ENCODE data around the gene NTRK3. TPM values are rescaled to one million over a fixed set of nuclear protein-coding genes. Genes with fewer than 3 reads are reported as not detected.

Gene NTRK3
- total and polyA plus RNA-seq, 12 donors = 1.6 to 8.5 (median 3.3) TPM

GRCh38 chr15:87949151-87949574 lies 307.4 kb downstream of the NTRK3 start:
- Histone ChIP-seq H3K9me3 (replicated peaks in 1 of 3) (no peaks in the 10 kb centered on the region), H3K27me3 (no peaks in the 10 kb centered on the region), H3K27ac (peak overlapping the region in 4 of 5 donors; percentile 17 to 80 (median 42)), H3K4me3 (no peak overlapping the region), H3K4me1 (replicated peaks in 1 of 2) (no peaks in the 10 kb centered on the region), H3K36me3 (replicated peaks in 1 of 2) (no peaks in the 10 kb centered on the region)
- TF ChIP-seq POLR2A (IDR thresholded peaks at IDR 0.05) (no peak), CTCF (IDR thresholded peaks at IDR 0.05) (no peak)
- WGBS, 4 donors = 65 to 73% (median 67%) methylated on average over 7 of the region's 7 CpGs
- DNase-seq = no peak
- intact Hi-C loops (cut with DNase I) = no loop called here

GRCh38 chr15:87947560-87947959 lies 309.0 kb downstream of the NTRK3 start:
- Histone ChIP-seq H3K4me1 (replicated peaks in 1 of 2) (no peaks in the 10 kb centered on the region), H3K27ac (peak overlapping the region in 1 of 5 donors; percentile 22), H3K4me3 (no peak overlapping the region), H3K27me3 (no peaks in the 10 kb centered on the region), H3K36me3 (replicated peaks in 1 of 2) (no peaks in the 10 kb centered on the region), H3K9me3 (replicated peaks in 1 of 3) (no peaks in the 10 kb centered on the region)
- TF ChIP-seq CTCF (IDR thresholded peaks at IDR 0.05) = no peak
- no peak for TF ChIP-seq POLR2A (IDR thresholded peaks at IDR 0.05)
- WGBS, 4 donors = 42 to 65% (median 45%) methylated on average over 3 of the region's 3 CpGs
- DNase-seq = no peak
- intact Hi-C loops (cut with DNase I) = no loop called here

- DNase-seq = no peak
- Histone ChIP-seq H3K36me3 (replicated peaks in 1 of 2) (no peaks in the 10 kb centered on the region), H3K9me3 (replicated peaks in 1 of 3) (no peaks in the 10 kb centered on the region), H3K4me3 (no peak overlapping the region), H3K27me3 (no peaks in the 10 kb centered on the region), H3K4me1 (replicated peaks in 1 of 2) (no peaks in the 10 kb centered on the region), H3K27ac (peak overlapping the region in 2 of 5 donors; percentile 3 to 72)
- intact Hi-C loops (cut with DNase I) = no loop called here
- 64 to 80% (median 73%) methylated on average over 2 to 3 of the region's 3 CpGs for WGBS, 4 donors
- no peak for TF ChIP-seq CTCF (IDR thresholded peaks at IDR 0.05)
These were observed 311.3 kb downstream of the NTRK3 start for GRCh38 chr15:87945246-87945645.

- Histone ChIP-seq H3K36me3 (replicated peaks in 1 of 2) (no peaks in the 10 kb centered on the region), H3K27ac (peak overlapping the region in 2 of 5 donors; percentile 3 to 72), H3K4me3 (no peak overlapping the region), H3K4me1 (replicated peaks in 1 of 2) (no peaks in the 10 kb centered on the region), H3K27me3 (no peaks in the 10 kb centered on the region), H3K9me3 (replicated peaks in 1 of 3) (no peaks in the 10 kb centered on the region)
- intact Hi-C loops (cut with DNase I) = no loop called here
- WGBS, 4 donors = 60 to 78% (median 68%) methylated on average over 7 of the region's 7 CpGs
- TF ChIP-seq CTCF (IDR thresholded peaks at IDR 0.05) = no peak
- TF ChIP-seq POLR2A (IDR thresholded peaks at IDR 0.05) = no peak
- DNase-seq = peak in 4 of 7 donors; percentile 13 to 69 (median 32)
These were observed 311.8 kb downstream of the NTRK3 start for GRCh38 chr15:87944691-87945090.
